GM19467 (cell line): ENCODE measurements around the gene MYF5.

Experiments used
- ATAC-seq: cut with Tn5 transposase; IDR thresholded peaks from one replicate; pipeline ENCODE4 v1.9.1; 2021; ENCODE audit warnings: mild to moderate bottlenecking, moderate library complexity; ENCODE audit not compliant: unreplicated experiment

MYF5 gene

DNA sequence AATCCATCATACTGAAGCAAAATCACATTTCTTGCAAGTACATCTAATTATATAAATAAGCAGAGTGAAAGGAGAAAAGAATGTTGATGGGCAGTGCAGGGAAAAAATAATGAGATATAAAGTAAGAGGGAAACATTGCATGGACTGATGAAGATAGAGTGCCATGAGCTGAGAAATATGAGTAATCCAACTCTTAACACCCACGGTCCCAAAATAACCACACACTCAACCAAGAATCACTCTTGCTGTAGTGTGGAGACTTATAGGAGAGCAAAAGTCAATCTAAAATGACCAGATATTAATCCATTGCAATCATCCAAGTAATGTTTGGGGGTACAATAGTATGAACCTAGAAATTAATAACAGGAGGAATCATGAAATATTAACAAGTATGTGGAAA, 40.2 kb downstream of the MYF5 start:
- ATAC-seq: no peak

DNA sequence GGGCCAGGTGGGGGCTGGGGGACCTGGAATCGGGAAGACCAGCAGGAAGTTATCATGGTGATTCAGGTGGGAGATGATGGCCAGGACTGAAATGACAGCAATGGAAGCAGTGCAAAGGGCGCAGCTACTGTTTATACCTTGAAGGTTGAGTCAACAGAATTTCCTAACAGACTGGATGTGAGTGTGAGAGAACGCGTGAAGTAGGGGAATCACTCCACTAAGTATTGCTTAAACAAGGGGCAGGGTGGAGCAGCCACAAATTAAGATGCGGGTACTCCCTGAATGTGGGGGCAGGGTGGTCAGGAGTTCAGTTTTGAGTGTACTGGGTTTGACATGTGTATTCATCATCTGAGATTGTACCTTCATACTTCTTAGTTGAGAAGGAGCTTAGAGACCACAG, 45.1 kb downstream of the MYF5 start:
- ATAC-seq: no peak

DNA sequence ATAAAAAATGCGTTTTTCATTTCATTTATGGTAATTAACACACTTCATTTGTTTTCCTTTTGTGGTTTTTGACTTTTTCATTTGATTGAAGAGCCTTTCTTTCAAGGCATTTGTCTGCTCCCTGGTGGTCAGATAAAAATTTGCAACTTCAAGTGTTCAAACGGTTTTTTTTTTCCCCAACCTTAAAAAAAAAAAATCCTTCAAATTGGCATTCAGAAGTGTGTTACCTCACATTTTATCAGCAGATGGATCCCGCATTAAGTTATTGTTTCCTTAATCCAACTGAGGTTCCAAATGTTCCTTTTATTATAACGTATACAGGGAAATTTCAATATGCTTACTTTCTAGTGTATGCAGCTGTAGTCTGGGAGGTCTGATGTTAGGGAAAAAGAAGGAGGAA, 47.2 kb downstream of the MYF5 start:
- no peak for ATAC-seq

DNA sequence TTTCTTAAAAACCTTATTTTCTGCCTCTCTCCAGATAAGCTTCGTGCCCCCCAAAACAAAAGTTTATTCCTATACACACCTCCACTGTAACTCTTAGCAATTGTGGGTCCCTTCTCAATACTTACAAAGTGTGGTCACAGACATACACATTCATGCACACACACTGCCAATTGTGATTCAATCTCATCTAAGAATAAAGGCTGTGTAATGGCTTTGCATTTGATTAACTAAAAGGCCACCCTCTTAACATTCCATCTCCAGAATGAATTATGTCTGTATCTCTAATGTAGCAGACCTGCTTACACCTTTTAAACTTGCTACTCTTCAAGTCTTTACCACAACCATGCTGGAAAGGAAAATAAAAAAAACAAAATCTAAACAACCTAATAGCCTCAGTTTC, 49.5 kb downstream of the MYF5 start:
- no peak for ATAC-seq

DNA sequence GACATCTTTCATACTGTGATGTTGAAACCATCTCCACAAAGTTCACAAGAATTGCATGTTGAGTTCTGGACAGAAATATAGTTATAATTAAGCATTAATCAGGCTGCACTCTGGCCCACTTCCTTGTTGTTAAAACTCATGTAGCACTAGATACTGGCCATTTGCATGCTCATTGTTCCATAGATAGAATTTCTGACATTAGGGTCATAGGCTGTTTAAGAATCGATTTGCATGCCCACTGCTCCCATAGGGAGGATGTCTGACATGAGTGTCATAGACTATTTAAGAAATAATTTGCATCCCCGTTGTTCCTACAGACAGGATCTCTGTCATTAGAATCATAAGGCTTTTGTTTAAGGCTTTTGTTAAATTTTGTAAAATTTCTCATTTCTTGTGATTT, 50.2 kb downstream of the MYF5 start:
- peak; percentile 98 for ATAC-seq
